Caco-2 (cell line): ENCODE measurements around the gene PSMD6. TPM values are rescaled to one million over a fixed set of nuclear protein-coding genes. Genes with fewer than 3 reads are reported as not detected.

Source experiments
- BruUV-seq: library from RNA; stranded (reverse); fragments of 400-500 nt; replicated peaks from 2 replicates; lab custom pipeline; 2021; lab: Mats Ljungman, UMichigan
- CTCF ChIA-PET: fragments of 300-600 bp; sonication (Branson Sonifier 250); formaldehyde crosslinking; loops from one replicate; lab custom pipeline; 2022; ENCODE audit warnings: antibody characterized with exemption; lab: Charles Lee
- POLR2A ChIA-PET: fragments of 300-600 bp; sonication (Branson Sonifier 250); formaldehyde crosslinking; loops from one replicate; lab custom pipeline; 2022; ENCODE audit warnings: antibody characterized with exemption; lab: Charles Lee
- DNase-seq, 2 experiments: peaks; one replicate each; pipeline versions ENCODE4 v3.0.0 to v3.0.0-alpha.2; 2020 to 2022
- H3K27me3 ChIP-seq: replicated peaks from 2 replicates; pipeline ENCODE4 v1.6.0; 2011; ENCODE audit warnings: low read length; ENCODE audit not compliant: control insufficient read depth, insufficient read depth
- H3K36me3 ChIP-seq: 2 replicates; pipeline ENCODE4 v1.5.1; 2011; ENCODE audit warnings: low read length; ENCODE audit not compliant: control insufficient read depth, insufficient read depth
- H3K4me1 ChIP-seq: fragments of 250-450 bp; sonication (Bioruptor Pico); 2 replicates; pipeline ENCODE4 v1.5.1; 2020; ENCODE audit warnings: mild to moderate bottlenecking
- H3K4me3 ChIP-seq: 2 replicates; pipeline ENCODE4 v1.5.1; 2011; ENCODE audit warnings: low read depth, mild to moderate bottlenecking, control low read depth, low read length
- H3K9me3 ChIP-seq: fragments of 250-450 bp; sonication (Bioruptor Pico); 2 replicates; pipeline ENCODE4 v1.5.1; 2020; ENCODE audit warnings: mild to moderate bottlenecking, moderate library complexity
- H3K27ac Mint-ChIP-seq: one replicate; pipeline ENCODE4 v1.8.0; 2022; ENCODE audit warnings: mixed read lengths; ENCODE audit not compliant: unreplicated experiment
- H3K27me3 Mint-ChIP-seq: one replicate; pipeline ENCODE4 v1.8.0; 2022; ENCODE audit warnings: mixed read lengths; ENCODE audit not compliant: insufficient read depth, unreplicated experiment
- H3K36me3 Mint-ChIP-seq: one replicate; pipeline ENCODE4 v1.8.0; 2022; ENCODE audit warnings: mild to moderate bottlenecking, mixed read lengths; ENCODE audit not compliant: insufficient read depth, unreplicated experiment
- H3K4me1 Mint-ChIP-seq: one replicate; pipeline ENCODE4 v1.8.0; 2022; ENCODE audit warnings: low read depth, mixed read lengths; ENCODE audit not compliant: unreplicated experiment
- H3K4me3 Mint-ChIP-seq: one replicate; pipeline ENCODE4 v1.8.0; 2022; ENCODE audit warnings: mild to moderate bottlenecking, moderate library complexity, mixed read lengths; ENCODE audit not compliant: unreplicated experiment
- H3K9me3 Mint-ChIP-seq: one replicate; pipeline ENCODE4 v1.8.0; 2022; ENCODE audit warnings: mixed read lengths; ENCODE audit not compliant: unreplicated experiment
- intact Hi-C: fragments of 100-400 bp; cut with micrococcal nuclease; formaldehyde crosslinking; loops from one replicate; pipeline ENCODE4 v1.10.0; 2022; ENCODE audit not compliant: unreplicated experiment
- total RNA-seq: library from RNA; stranded (reverse); gene quantifications from 2 replicates; pipeline ENCODE4 v1.2.3, GENCODE V29; 2022
- TF ChIP-seq, protein P1 (sequence below), 2 experiments: fragments of 200-600 bp in 1 of 2; IDR thresholded peaks; 1 replicate in 1 of 2; 2 replicates in 1 of 2; pipeline versions ENCODE4 v1.5.1 to v1.8.0; 2011 to 2022; ENCODE audit warnings: antibody characterized with exemption in 1 of 2, control low read depth in 1 of 2, inconsistent platforms in 1 of 2, low read depth in 1 of 2, low read length in 1 of 2, mild to moderate bottlenecking in 1 of 2, moderate library complexity in 1 of 2; ENCODE audit not compliant: insufficient read depth in 1 of 2, severe bottlenecking in 1 of 2, unreplicated experiment in 1 of 2

The PSMD6 gene
- total RNA-seq, 1 experiment from 2014 or later = 100 TPM

DNA sequence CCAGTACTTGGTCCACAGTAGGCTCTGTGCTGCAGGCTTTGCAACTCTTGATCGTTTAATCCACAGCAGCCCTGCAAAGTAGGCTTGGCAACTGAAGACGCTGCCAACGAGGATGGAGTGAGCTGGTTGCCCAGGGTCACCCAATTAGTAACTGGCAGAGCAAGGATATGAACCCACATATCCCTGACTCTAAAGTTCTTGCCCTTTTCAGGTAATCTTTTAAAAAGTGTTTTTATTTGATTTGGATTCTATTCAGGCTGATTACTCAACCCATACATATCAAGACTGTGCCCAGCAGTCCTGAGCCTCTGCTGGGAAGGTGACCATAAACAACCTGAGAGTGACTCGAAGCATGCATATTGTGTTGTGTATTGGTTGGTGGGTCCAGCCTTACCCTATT, 50.3 kb downstream of the PSMD6 start:
- H3K27me3 Mint-ChIP-seq = no peaks in the 10 kb centered on the region
- no peaks in the 10 kb centered on the region for H3K9me3 Mint-ChIP-seq
- CTCF ChIA-PET = interaction anchor here (0.6 to 0.8 kb wide), 2 partner anchors 11 to 88 kb away, joined by 3 read pairs; no protein-coding TSS in a partner anchor
- no peak overlapping the region for H3K27ac Mint-ChIP-seq
- no peak for DNase-seq
- BruUV-seq = no TSS peak
- intact Hi-C loops = no loop called here
- no peaks in the 10 kb centered on the region for H3K27me3 ChIP-seq
- peaks cover 42% of the 10 kb centered on the region for H3K4me1 ChIP-seq
- POLR2A ChIA-PET = no interaction called here
- no peaks in the 10 kb centered on the region for H3K9me3 ChIP-seq
- TF ChIP-seq, protein P1, sequence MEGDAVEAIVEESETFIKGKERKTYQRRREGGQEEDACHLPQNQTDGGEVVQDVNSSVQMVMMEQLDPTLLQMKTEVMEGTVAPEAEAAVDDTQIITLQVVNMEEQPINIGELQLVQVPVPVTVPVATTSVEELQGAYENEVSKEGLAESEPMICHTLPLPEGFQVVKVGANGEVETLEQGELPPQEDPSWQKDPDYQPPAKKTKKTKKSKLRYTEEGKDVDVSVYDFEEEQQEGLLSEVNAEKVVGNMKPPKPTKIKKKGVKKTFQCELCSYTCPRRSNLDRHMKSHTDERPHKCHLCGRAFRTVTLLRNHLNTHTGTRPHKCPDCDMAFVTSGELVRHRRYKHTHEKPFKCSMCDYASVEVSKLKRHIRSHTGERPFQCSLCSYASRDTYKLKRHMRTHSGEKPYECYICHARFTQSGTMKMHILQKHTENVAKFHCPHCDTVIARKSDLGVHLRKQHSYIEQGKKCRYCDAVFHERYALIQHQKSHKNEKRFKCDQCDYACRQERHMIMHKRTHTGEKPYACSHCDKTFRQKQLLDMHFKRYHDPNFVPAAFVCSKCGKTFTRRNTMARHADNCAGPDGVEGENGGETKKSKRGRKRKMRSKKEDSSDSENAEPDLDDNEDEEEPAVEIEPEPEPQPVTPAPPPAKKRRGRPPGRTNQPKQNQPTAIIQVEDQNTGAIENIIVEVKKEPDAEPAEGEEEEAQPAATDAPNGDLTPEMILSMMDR (IDR thresholded peaks at IDR 0.05; ENCODE audit: insufficient read depth in 1 of 2, low read depth in 1 of 2, low read length in 1 of 2, severe bottlenecking in 1 of 2, unreplicated experiment in 1 of 2) = no peak
- H3K36me3 ChIP-seq = no peaks in the 10 kb centered on the region
- peaks cover 41% of the 10 kb centered on the region for H3K4me1 Mint-ChIP-seq
- no peak overlapping the region for H3K4me3 ChIP-seq
- no peak overlapping the region for H3K4me3 Mint-ChIP-seq
- peaks cover 30% of the 10 kb centered on the region for H3K36me3 Mint-ChIP-seq

DNA sequence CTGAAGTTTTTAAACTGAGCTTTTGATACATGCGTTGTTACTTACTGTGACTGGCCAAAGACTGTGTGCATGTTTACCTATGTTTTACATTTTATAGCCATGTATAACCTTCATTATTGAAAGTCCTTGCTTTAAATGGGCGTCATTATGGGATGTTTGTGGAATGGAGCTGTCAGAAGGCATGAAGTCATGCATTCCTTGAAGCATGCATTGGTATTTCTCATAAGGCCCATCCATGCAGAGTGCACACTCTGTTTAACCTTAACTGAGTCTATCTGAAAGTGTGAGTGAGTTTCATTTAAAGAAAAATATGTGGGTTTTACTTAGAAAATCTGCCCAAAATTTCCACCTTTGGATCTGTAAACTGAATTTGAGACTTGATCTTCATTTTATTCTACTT, 51.1 kb downstream of the PSMD6 start:
- H3K4me1 ChIP-seq = peaks cover 48% of the 10 kb centered on the region
- intact Hi-C loops = no loop called here
- H3K9me3 ChIP-seq = no peaks in the 10 kb centered on the region
- no peak overlapping the region for H3K4me3 ChIP-seq
- no peak for DNase-seq
- Mint-ChIP-seq H3K27me3 (no peaks in the 10 kb centered on the region), H3K4me1 (peaks cover 41% of the 10 kb centered on the region), H3K27ac (no peak overlapping the region), H3K4me3 (no peak overlapping the region), H3K9me3 (no peaks in the 10 kb centered on the region), H3K36me3 (peaks cover 34% of the 10 kb centered on the region)
- POLR2A ChIA-PET = no interaction called here
- H3K27me3 ChIP-seq = no peaks in the 10 kb centered on the region
- H3K36me3 ChIP-seq = no peaks in the 10 kb centered on the region
- no TSS peak for BruUV-seq
- TF ChIP-seq, protein P1 (IDR thresholded peaks at IDR 0.05; ENCODE audit: insufficient read depth in 1 of 2, low read depth in 1 of 2, low read length in 1 of 2, severe bottlenecking in 1 of 2, unreplicated experiment in 1 of 2) = no peak
- CTCF ChIA-PET = interaction anchor here (0.8 to 1.0 kb wide), 2 partner anchors 10 to 34 kb away, joined by 3 read pairs; no protein-coding TSS in a partner anchor

DNA sequence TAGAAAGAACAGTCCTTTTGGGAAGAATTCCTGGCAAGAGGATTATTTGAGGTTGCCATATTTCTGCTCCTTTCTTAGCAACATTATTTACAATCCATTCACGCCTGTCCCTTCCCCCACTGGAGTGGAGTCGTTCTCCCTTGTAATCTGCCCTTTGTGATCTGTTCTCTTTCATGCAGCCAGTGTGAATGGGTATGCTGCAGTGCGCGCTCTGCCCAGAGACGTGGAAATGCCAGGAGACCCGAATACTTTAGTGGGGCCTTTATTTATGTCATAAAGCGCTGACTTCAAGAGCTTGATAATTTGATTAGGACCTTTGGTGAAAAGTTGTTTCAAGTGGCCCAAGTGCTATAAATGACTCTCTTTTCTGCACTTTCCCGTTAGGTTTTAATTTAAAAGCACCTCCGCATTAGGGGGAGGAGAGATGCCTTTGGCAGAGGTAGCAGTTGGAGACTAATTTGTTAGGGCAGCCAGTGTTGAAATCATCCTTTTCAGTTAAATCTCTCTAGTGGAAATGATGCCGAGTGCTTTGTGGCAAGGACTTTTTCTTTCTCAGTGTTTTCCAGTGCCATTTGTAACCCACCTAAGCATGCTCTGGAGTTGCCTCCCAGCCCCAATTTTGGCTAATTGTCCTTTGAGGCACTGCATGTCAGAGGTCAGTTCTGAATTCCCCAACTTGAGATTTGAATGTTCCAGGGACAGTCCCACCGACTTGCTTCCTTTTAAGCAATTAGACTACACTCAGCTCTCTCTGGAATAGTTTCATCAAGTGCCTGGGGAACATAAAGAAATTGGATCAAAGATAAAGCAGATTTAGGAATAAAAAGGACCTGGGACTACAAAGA, 52.4 kb downstream of the PSMD6 start:
- ChIA-PET CTCF (no interaction called here), POLR2A (no interaction called here)

More for the DNA sequence above, 52.4 kb downstream of the PSMD6 start:
- H3K4me3 ChIP-seq = no peak overlapping the region
- H3K9me3 ChIP-seq = no peaks in the 10 kb centered on the region
- Mint-ChIP-seq H3K27ac (peak overlapping the region; percentile 26), H3K9me3 (no peaks in the 10 kb centered on the region), H3K4me3 (no peak overlapping the region), H3K36me3 (peaks cover 32% of the 10 kb centered on the region), H3K27me3 (no peaks in the 10 kb centered on the region), H3K4me1 (peaks cover 28% of the 10 kb centered on the region)
- no TSS peak for BruUV-seq
- H3K4me1 ChIP-seq = peaks cover 62% of the 10 kb centered on the region
- DNase-seq = no peak
- H3K27me3 ChIP-seq = no peaks in the 10 kb centered on the region
- intact Hi-C loops = no loop called here
- TF ChIP-seq, protein P1 (IDR thresholded peaks at IDR 0.05; ENCODE audit: insufficient read depth in 1 of 2, low read depth in 1 of 2, low read length in 1 of 2, severe bottlenecking in 1 of 2, unreplicated experiment in 1 of 2) = no peak
- H3K36me3 ChIP-seq = no peaks in the 10 kb centered on the region
